Measurements from ENCODE around the gene GLTP. TPM values are rescaled to one million over a fixed set of nuclear protein-coding genes. Genes with fewer than 3 reads are reported as not detected.

The GLTP gene
- total and polyA plus RNA-seq, 2 of the 4 experiments (the other 2 are of a cell fraction), result 34.4 to 58.4 TPM

- H4K91ac ChIP-seq (ENCODE audit: insufficient read depth, low read depth, low read length), result no peak overlapping the region
- H3K4me1 ChIP-seq (ENCODE audit: control insufficient read depth, insufficient read depth, low read length), result peaks cover 3% of the 10 kb centered on the region; the same call in 1 of the 2 replicates
- H4K5ac ChIP-seq (ENCODE audit: low read depth, low read length), result no peak overlapping the region
- ATAC-seq (ENCODE audit: low read depth), result no peak
- H3K9me3 ChIP-seq (ENCODE audit: control insufficient read depth, insufficient read depth, low read length), result no peaks in the 10 kb centered on the region
- H3K23ac ChIP-seq (ENCODE audit: low read depth, low read length), result no peak overlapping the region
- H3K18ac ChIP-seq (ENCODE audit: low read depth, low read length), result no peak overlapping the region
- dilution Hi-C loops (cut with HindIII; ENCODE audit: low sequenced_read_pairs, unreplicated experiment) (no loop called here), in situ Hi-C loops (cut with MboI; ENCODE audit: low sequenced_read_pairs) (no loop called here), intact Hi-C loops (cut with micrococcal nuclease) (no loop called here)
- H3K14ac ChIP-seq (replicated peaks; ENCODE audit: low read depth, low read length), result no peak overlapping the region
- H2AK5ac ChIP-seq (ENCODE audit: low read depth, low read length), result no peak overlapping the region
- no peak overlapping the region for H3K4me2 ChIP-seq (ENCODE audit: low read depth, low read length)
- no peak overlapping the region for H2BK5ac ChIP-seq (ENCODE audit: low read depth, low read length, poor library complexity, severe bottlenecking)
- DNase-seq, result no peak
- ChIA-PET POLR2A (ENCODE audit: unreplicated experiment) (no interaction called here), CTCF (interaction anchor here (0.5 to 1.1 kb wide), 2 partner anchors 52 to 97 kb away, joined by 3 to 4 read pairs; no protein-coding TSS in a partner anchor)
- H3K27me3 ChIP-seq (ENCODE audit: control insufficient read depth, insufficient read depth, low read length), result no peaks in the 10 kb centered on the region; the same call in 1 of the 2 replicates
- TF ChIP-seq RCOR1 (IDR thresholded peaks at IDR 0.05; ENCODE audit: insufficient replicate concordance, low read length) (no peak), RAD21 (IDR thresholded peaks at IDR 0.05; ENCODE audit: low read length) (no peak), ELK1 (IDR thresholded peaks at IDR 0.05; ENCODE audit: borderline replicate concordance, low read depth, low read length) (no peak), MAZ (IDR thresholded peaks at IDR 0.05; ENCODE audit: borderline replicate concordance, low read depth, low read length) (no peak), NFE2L2 (IDR thresholded peaks at IDR 0.05; ENCODE audit: low read depth, low read length) (no peak), CEBPB (IDR thresholded peaks at IDR 0.05; ENCODE audit: low read depth, low read length) (no peak), FOS (IDR thresholded peaks at IDR 0.05; ENCODE audit: low read depth, low read length) (no peak), POLR2A (IDR thresholded peaks at IDR 0.05; ENCODE audit: low read depth, low read length) (no peak), MXI1 (IDR thresholded peaks at IDR 0.05; ENCODE audit: borderline replicate concordance, low read depth, low read length) (no peak), USF2 (IDR thresholded peaks at IDR 0.05; ENCODE audit: low read depth, low read length) (no peak), SMC3 (IDR thresholded peaks at IDR 0.05; ENCODE audit: low read depth, low read length) (no peak), RFX5 (IDR thresholded peaks at IDR 0.05; ENCODE audit: low read depth, low read length) (no peak), CHD1 (IDR thresholded peaks at IDR 0.05; ENCODE audit: low read depth, low read length) (no peak), MAFK (IDR thresholded peaks at IDR 0.05; ENCODE audit: low read depth, low read length) (no peak), CTCF (conservative IDR thresholded peaks at IDR 0.05; ENCODE audit: low read depth, low read length) (no peak), BHLHE40 (IDR thresholded peaks at IDR 0.05; ENCODE audit: low read depth, low read length) (no peak)
- no CpG with 5 or more reads among the region's 6 CpGs for WGBS, 2 experiments (ENCODE audit: extremely low coverage in 2 of 2, insufficient read length in 1 of 2)
- H3K56ac ChIP-seq (ENCODE audit: extremely low read depth, insufficient read depth, low read length), result no peak overlapping the region
- H3K27ac ChIP-seq (ENCODE audit: insufficient read depth, low read length), result no peak overlapping the region
- no peak overlapping the region for H3K9ac ChIP-seq (ENCODE audit: low read depth, low read length)
- no peak overlapping the region for H2BK20ac ChIP-seq (ENCODE audit: low read depth, low read length)
- H3K79me1 ChIP-seq (ENCODE audit: low read depth in 1 of 2, low read length in 2 of 2), result peaks cover 12 to 26% of the 10 kb centered on the region in 2 experiments
- H2AFZ ChIP-seq (replicated peaks; ENCODE audit: low read length, poor library complexity), result peak overlapping the region; percentile 32
- no peak overlapping the region for H2AK9ac ChIP-seq (replicated peaks; ENCODE audit: low read depth, low read length, poor library complexity)
- H3K36me3 ChIP-seq (ENCODE audit: control insufficient read depth, insufficient read depth, low read length), result no peaks in the 10 kb centered on the region
- no peak overlapping the region for H2BK15ac ChIP-seq (ENCODE audit: low read depth, low read length)
- no TSS peak for BruUV-seq (replicated peaks)
- no peak overlapping the region for H2BK120ac ChIP-seq (ENCODE audit: low read depth, low read length)
- no peak overlapping the region for H3K4ac ChIP-seq (ENCODE audit: low read depth, low read length)
- no peak overlapping the region for H4K8ac ChIP-seq (ENCODE audit: low read depth in 2 of 2, low read length in 2 of 2)
- no peaks in the 10 kb centered on the region for H4K20me1 ChIP-seq (ENCODE audit: insufficient read depth, low read length)
- no peak overlapping the region for H3K4me3 ChIP-seq (ENCODE audit: insufficient read depth, low read depth, low read length)
- peaks cover 6% of the 10 kb centered on the region; the same call in 1 of the 2 replicates for H3K9me1 ChIP-seq (ENCODE audit: insufficient read depth, low read length)
Observed at GRCh38 chr12:109897029-109897428, 16.7 kb upstream of the GLTP start.
